ENCODE results near the gene ALAS1. TPM values are rescaled to one million over a fixed set of nuclear protein-coding genes. Genes with fewer than 3 reads are reported as not detected.

ALAS1 gene
- total and polyA plus RNA-seq, 2 experiments from 2014 or later, result 17.8 to 42.8 TPM

- DNase-seq (ENCODE audit: low spot score) (no peak), ATAC-seq (no peak)
- peaks cover 12% of the 10 kb centered on the region; the same call in 2 of the 3 replicates for H3K36me3 Mint-ChIP-seq (ENCODE audit: low read depth)
- Histone ChIP-seq H3K27ac (ENCODE audit: low read depth) (no peak overlapping the region), H3K27me3 (ENCODE audit: insufficient read depth) (peaks cover 41% of the 10 kb centered on the region), H3K4me1 (ENCODE audit: insufficient read depth) (peaks cover 11% of the 10 kb centered on the region; the same call in 1 of the 2 replicates), H3K36me3 (ENCODE audit: insufficient read depth) (peaks cover 3% of the 10 kb centered on the region; the same call in 1 of the 2 replicates), H3K79me2 (replicated peaks; ENCODE audit: insufficient read depth) (no peaks in the 10 kb centered on the region), H4K20me1 (replicated peaks; ENCODE audit: insufficient read depth) (peaks cover 6% of the 10 kb centered on the region; the same call in 1 of the 2 replicates), H3K4me2 (no peak overlapping the region), H3K4me3 (no peak overlapping the region), H2AFZ (no peak overlapping the region), H3K9me2 (ENCODE audit: insufficient read depth) (no peaks in the 10 kb centered on the region), H3F3A (replicated peaks; ENCODE audit: low read depth) (peaks cover 8% of the 10 kb centered on the region)
- TF ChIP-seq STAT1 (IDR thresholded peaks at IDR 0.05; ENCODE audit: unreplicated experiment) (no peak), EZH2phosphoT487 (IDR thresholded peaks at IDR 0.05; ENCODE audit: unreplicated experiment) (no peak), ZNF462 (CRISPR knock-in tag; IDR thresholded peaks at IDR 0.05) (no peak), JUNB (IDR thresholded peaks at IDR 0.05; ENCODE audit: unreplicated experiment) (no peak), ZNF114 (CRISPR knock-in tag; IDR thresholded peaks at IDR 0.05) (no peak), NANOG (IDR thresholded peaks at IDR 0.05; ENCODE audit: borderline replicate concordance) (no peak), REST (IDR thresholded peaks at IDR 0.05; ENCODE audit: unreplicated experiment) (no peak), CTCF (conservative IDR thresholded peaks at IDR 0.05; ENCODE audit: low read depth in 2 of 2) (no peak), CREB1 (CRISPR knock-in tag; IDR thresholded peaks at IDR 0.05; ENCODE audit: low read depth) (no peak), POLR2AphosphoS5 (IDR thresholded peaks at IDR 0.05; ENCODE audit: low read depth) (no peak), EZH2 (IDR thresholded peaks at IDR 0.05; ENCODE audit: low read depth, unreplicated experiment) (no peak), ETS1 (IDR thresholded peaks at IDR 0.05) (no peak), ZNF331 (CRISPR knock-in tag; IDR thresholded peaks at IDR 0.05; ENCODE audit: low read depth) (no peak)
- H3K4me3 Mint-ChIP-seq, result no peak overlapping the region
- peaks cover 52% of the 10 kb centered on the region for H3K27me3 Mint-ChIP-seq (ENCODE audit: insufficient read depth, low read depth, poor library complexity)
- no peak overlapping the region for H3K27ac Mint-ChIP-seq
- H3K9me3 Mint-ChIP-seq, result peaks cover 5% of the 10 kb centered on the region; the same call in 2 of the 3 replicates
- peaks cover 5% of the 10 kb centered on the region for H3K4me1 Mint-ChIP-seq
Measured at GRCh38 chr3:52248165-52248541, 50.2 kb downstream of the ALAS1 start.

Data from GM23338 (cell line).